Ovary (tissue), 9 donors: ENCODE data around the gene TLE4. TPM values are rescaled to one million over a fixed set of nuclear protein-coding genes. Genes with fewer than 3 reads are reported as not detected.

Source experiments
- DNase-seq, 5 donors: peaks; one replicate each; pipeline ENCODE4 v3.0.0-alpha.2; 2019 to 2020
- H3K27ac ChIP-seq, 2 donors: fragments of 200-600 bp; one replicate each; pipeline versions ENCODE4 v1.5.1 to v1.8.0; 2019 to 2022
- H3K27me3 ChIP-seq: fragments of 200-600 bp; one replicate; pipeline ENCODE4 v1.8.0; 2022
- H3K36me3 ChIP-seq: fragments of 200-600 bp; sonication (generic); one replicate; pipeline ENCODE4 v1.5.1; 2019
- H3K4me1 ChIP-seq: one replicate; pipeline ENCODE4 v1.8.1; 2013; ENCODE audit warnings: mild to moderate bottlenecking, moderate library complexity; ENCODE audit not compliant: insufficient read depth
- H3K4me3 ChIP-seq: fragments of 200-600 bp; sonication (generic); one replicate; pipeline ENCODE4 v1.5.1; 2017
- H3K9me3 ChIP-seq, 2 donors: fragments of 200-600 bp in 1 of 2; sonication (generic) in 1 of 2; one replicate each; pipeline versions ENCODE4 v1.5.1 to v1.8.1; 2013 to 2019; ENCODE audit warnings: mild to moderate bottlenecking in 1 of 2, moderate library complexity in 1 of 2
- CTCF ChIP-seq, 3 donors: fragments of 450-650 bp in 2 of 3; fragments of 200-600 bp in 1 of 3; IDR thresholded peaks; one replicate each; pipeline versions ENCODE4 v1.5.1 to v1.8.0; 2016 to 2022; ENCODE audit warnings: antibody characterized with exemption in 3 of 3, mild to moderate bottlenecking in 1 of 3
- EP300 ChIP-seq: sonication (generic); formaldehyde crosslinking; IDR thresholded peaks from one replicate; pipeline ENCODE4 v1.6.1; 2017; ENCODE audit warnings: antibody characterized with exemption
- POLR2A ChIP-seq: fragments of 450-650 bp; IDR thresholded peaks from one replicate; pipeline ENCODE4 v1.6.1; 2017; ENCODE audit warnings: antibody characterized with exemption, mild to moderate bottlenecking, moderate library complexity
- WGBS, 3 donors: extraction: QIAGEN DNeasy Blood & Tissue Kit in 1 of 3; methylation state at CpG; one replicate each; pipeline versions ENCODE4 v1.1.5 to v1.1.7; 2013 to 2017; 5-methylcytosine and 5-hydroxymethylcytosine counted together
- intact Hi-C, 4 donors: fragments of 100-400 bp; cut with DNase I; formaldehyde crosslinking; loops; one replicate each; pipeline versions ENCODE4 v1.11.0 to v1.15.1; 2022 to 2023
- polyA plus RNA-seq, 2 donors: library from polyadenylated mRNA; stranded (reverse); fragments of 200-250 nt in 1 of 2; fragments of 350-450 nt in 1 of 2; fragmentation: Illumina TruSeq in 1 of 2; extraction: RNeasy Lipid Tissue Mini Kit (QIAGEN cat#74804) in 1 of 2; gene quantifications; one replicate each; pipeline ENCODE4 v1.2.3, GENCODE V29; 2013 to 2014
- total RNA-seq, 7 donors: library from RNA; depleted of rRNA in 2 of 7; stranded (reverse); fragments of >200 nt in 2 of 7; fragmentation: NEBNext Ultra II Directional in 3 of 7; extraction: Animal tissue kit (Norgen Biotek cat#: 25700) in 3 of 7; gene quantifications; one replicate each; pipeline versions ENCODE4 v1.1.0 to v1.2.4, GENCODE V29; 2016 to 2023
- donor health status: DM: no; HTN: no; CAD: no; lungs with moderate emphysema.
- donor health status: DM: no; HTN: no; CAD: no.
- donor health status: Bipolar disorder and iron deficiency.
- donor health status: DM: yes; HTN: yes; CAD: no.
- donor health status: DM: no; HTN: no; CAD: no.
- donor health status: DM: yes; HTN: yes; CAD: no.

TLE4 gene
- total and polyA plus RNA-seq, 9 donors, result 34.6 to 67.5 (median 54.6) TPM

GRCh38 chr9:79609468-79610018 is 37.8 kb downstream of the TLE4 start:
- Histone ChIP-seq H3K4me1 (peaks cover 16% of the 10 kb centered on the region), H3K36me3 (no peaks in the 10 kb centered on the region), H3K9me3 (no peaks in the 10 kb centered on the region), H3K27ac (no peak overlapping the region), H3K27me3 (no peaks in the 10 kb centered on the region), H3K4me3 (no peak overlapping the region)
- TF ChIP-seq POLR2A (no peak), CTCF (IDR thresholded peaks at IDR 0.05) (no peak), EP300 (no peak)
- no peak for DNase-seq
- intact Hi-C loops, result loop anchor here in 1 of 4 donors (2.0 kb wide), 1 partner anchor 41 kb away; no protein-coding TSS in a partner anchor
- 92 to 96% (median 94%) methylated on average over 1 of the region's 1 CpG for WGBS, 3 donors

GRCh38 chr9:79610019-79610631 is 38.4 kb downstream of the TLE4 start:
- WGBS, 3 donors, result 77 to 87% (median 86%) methylated on average over 5 of the region's 5 CpGs
- H3K9me3 ChIP-seq, result no peaks in the 10 kb centered on the region
- peaks cover 16% of the 10 kb centered on the region for H3K4me1 ChIP-seq
- intact Hi-C loops, result no loop called here
- no peaks in the 10 kb centered on the region for H3K36me3 ChIP-seq
- TF ChIP-seq POLR2A (no peak), EP300 (no peak), CTCF (IDR thresholded peaks at IDR 0.05) (no peak)
- no peak for DNase-seq
- no peaks in the 10 kb centered on the region for H3K27me3 ChIP-seq
- no peak overlapping the region for H3K4me3 ChIP-seq
- H3K27ac ChIP-seq, result no peak overlapping the region

- Histone ChIP-seq H3K27me3 (no peaks in the 10 kb centered on the region), H3K27ac (no peak overlapping the region), H3K36me3 (no peaks in the 10 kb centered on the region), H3K4me3 (no peak overlapping the region), H3K9me3 (no peaks in the 10 kb centered on the region), H3K4me1 (peaks cover 16% of the 10 kb centered on the region)
- intact Hi-C loops, result no loop called here
- TF ChIP-seq POLR2A, result no peak
- no peak for TF ChIP-seq CTCF (IDR thresholded peaks at IDR 0.05)
- TF ChIP-seq EP300, result no peak
- whole genome bisulfite sequencing, 3 donors, result 33 to 53% (median 34%) methylated on average over 4 of the region's 4 CpGs
- no peak for DNase-seq
These were observed 39.2 kb downstream of the TLE4 start for GRCh38 chr9:79610791-79611614.

GRCh38 chr9:79613145-79613544 is 41.4 kb downstream of the TLE4 start:
- Histone ChIP-seq H3K27ac (no peak overlapping the region), H3K36me3 (no peaks in the 10 kb centered on the region), H3K4me1 (peaks cover 20% of the 10 kb centered on the region), H3K4me3 (no peak overlapping the region), H3K27me3 (no peaks in the 10 kb centered on the region), H3K9me3 (no peaks in the 10 kb centered on the region)
- DNase-seq, result no peak
- TF ChIP-seq POLR2A (no peak), CTCF (IDR thresholded peaks at IDR 0.05) (no peak), EP300 (no peak)
- intact Hi-C loops, result no loop called here
- 77 to 82% (median 78%) methylated on average over 3 of the region's 3 CpGs for WGBS, 3 donors
